ENCODE data around the gene SSU72.

The SSU72 gene

DNA sequence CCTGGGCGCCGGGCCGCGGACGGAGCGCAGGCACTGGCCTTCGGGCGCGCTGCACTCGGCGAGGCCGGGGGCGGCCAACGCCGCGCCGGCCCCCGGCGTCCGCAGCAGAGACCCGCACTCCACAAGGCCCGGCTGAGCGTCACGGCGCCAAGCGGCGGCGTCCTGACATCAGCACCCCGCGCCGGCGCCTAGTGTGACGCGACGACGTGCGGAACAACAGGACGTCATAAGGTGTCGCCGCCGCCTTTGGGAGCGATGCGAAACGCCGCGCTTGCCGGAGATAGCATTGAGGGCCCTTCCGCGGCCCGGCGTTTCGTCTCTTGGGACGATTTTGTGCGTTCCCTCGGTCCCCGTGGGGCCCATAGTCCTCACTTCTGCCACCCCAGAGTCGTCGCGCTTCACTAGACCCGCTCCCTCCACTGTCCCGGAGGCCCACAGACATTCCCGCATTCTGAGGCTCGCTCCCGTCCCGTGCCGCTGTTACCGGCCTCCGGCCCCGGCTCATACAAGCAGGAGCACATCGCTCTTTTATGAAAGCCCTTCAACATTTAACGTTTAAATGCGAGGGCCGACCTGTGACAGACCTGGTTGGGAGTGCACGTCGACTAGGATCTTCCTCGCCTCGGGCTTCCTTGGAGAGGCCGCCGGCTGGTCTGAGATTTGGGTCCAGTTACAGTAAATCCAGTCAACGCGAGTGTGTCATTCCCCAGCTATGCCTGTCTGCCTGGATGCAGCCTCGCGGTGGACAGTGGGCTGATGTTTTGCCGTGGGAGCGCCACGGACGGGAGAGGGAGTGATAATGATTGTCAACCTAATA, at the start of gene SSU72:
Gene SSU72 (minus strand): TSS at position 143 of the 817 bp plus-strand sequence. CDS start 306 bp downstream, outside the sequence.
- DNase-seq (ENCODE audit: low read depth), result peak; percentile 86

DNA sequence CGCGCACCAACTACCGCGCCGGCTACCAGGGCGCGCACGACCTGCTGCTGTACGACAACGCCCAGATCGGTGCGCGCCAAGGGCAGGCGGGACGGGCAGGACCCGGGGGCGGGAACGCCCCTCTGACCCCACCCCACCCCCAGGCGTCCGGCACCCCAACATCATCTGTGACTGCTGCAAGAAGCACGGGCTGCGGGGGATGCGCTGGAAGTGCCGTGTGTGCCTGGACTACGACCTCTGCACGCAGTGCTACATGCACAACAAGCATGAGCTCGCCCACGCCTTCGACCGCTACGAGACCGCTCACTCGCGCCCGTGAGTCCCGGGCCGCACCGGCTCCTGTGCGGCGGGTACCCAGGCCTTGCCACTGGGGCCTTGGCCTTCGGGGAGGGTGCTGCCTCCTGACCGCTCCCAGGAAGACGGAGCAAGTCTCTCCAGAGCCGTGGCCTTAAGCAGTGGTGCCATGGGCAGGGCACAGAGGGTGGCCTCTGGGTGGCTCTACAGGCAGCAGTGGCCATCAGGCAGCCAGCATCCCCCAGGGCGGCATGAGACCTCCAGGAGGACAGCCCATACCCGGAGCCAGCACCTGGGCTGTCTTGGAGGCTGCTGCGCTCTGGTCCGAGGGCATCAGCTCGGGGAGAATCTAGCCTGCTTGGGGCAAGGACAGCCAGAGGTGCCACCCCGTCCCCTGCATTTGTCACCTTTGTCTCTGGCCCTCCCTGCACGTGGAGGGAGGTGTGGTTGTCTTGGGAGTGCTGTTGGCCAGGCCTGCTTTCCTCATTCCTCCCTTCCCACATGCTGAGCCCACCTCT, 49.2 kb upstream of the SSU72 start:
- DNase-seq (ENCODE audit: low read depth), result no peak

DNA sequence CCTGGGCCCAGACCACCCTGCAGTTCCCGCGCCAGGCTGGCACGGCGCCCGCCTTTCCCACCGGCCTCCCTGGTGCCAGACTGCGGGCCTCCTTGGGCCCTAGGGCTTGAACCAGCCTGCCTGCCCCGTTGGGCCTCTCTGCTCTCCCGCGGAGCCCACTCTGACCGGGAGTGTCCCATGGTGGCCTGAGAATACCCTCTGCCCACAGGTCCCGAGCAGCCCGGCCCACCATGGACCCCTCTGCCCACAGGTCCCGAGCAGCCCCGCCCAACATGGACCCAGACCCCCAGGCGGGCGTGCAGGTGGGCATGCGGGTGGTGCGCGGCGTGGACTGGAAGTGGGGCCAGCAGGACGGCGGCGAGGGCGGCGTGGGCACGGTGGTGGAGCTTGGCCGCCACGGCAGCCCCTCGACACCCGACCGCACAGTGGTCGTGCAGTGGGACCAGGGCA, 48.5 kb upstream of the SSU72 start:
- DNase-seq (ENCODE audit: low read depth), result no peak

DNA sequence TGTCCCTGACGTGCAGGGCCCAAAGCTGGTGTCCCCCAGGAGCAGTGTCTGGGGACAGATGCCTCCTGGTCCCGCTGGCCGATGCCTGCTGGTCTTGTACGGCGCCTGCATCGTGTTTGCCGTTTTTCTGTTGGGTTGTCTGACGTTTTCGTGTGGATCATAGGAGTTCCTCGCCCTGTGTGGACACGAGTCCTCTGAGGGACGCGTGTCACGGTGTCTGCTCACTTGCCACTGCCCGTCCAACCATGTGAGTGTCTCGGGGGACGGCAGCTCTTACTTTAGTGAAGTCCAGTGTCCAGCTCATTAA, 48.1 kb upstream of the SSU72 start:
- no peak for DNase-seq (ENCODE audit: low read depth)

DNA sequence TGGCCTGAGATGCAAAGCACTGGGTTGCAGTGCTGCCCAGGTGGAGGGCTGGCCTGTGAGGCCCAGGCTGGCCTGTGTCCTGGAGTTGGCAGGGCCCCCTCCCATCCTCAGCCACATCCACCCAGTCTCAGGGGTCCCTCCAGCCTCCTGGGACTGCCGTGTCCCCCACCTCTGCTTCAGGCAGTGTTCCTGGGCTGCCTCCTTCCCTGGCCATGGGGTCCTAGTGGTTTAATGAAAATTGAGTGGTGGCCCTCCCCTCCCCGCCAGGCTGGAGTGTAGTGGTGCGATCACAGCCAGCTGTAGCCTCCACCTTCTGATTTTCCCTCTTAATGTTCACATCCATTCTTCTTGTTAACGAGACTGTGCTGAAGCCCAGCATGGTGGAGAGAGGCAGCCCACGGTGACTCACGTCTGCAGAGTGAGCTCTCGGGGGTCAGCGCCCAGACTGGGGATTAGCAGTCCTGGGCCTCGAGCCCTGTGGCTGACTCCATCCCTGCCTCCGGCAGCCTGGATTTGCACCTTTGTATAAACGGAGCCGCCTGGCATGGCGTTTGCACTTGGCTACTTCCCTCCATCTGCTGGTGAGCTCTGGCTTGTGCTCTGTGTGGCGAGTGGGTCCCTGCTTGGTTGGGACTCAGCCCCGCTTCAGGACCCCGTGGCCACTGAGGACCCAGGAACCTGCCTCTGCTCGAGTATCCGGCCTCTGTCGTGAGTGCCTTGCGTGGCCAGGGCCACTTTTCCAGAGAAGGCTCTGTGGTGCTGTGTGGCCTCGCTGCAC, 47.5 kb upstream of the SSU72 start:
- DNase-seq (ENCODE audit: low read depth), result no peak

DNA sequence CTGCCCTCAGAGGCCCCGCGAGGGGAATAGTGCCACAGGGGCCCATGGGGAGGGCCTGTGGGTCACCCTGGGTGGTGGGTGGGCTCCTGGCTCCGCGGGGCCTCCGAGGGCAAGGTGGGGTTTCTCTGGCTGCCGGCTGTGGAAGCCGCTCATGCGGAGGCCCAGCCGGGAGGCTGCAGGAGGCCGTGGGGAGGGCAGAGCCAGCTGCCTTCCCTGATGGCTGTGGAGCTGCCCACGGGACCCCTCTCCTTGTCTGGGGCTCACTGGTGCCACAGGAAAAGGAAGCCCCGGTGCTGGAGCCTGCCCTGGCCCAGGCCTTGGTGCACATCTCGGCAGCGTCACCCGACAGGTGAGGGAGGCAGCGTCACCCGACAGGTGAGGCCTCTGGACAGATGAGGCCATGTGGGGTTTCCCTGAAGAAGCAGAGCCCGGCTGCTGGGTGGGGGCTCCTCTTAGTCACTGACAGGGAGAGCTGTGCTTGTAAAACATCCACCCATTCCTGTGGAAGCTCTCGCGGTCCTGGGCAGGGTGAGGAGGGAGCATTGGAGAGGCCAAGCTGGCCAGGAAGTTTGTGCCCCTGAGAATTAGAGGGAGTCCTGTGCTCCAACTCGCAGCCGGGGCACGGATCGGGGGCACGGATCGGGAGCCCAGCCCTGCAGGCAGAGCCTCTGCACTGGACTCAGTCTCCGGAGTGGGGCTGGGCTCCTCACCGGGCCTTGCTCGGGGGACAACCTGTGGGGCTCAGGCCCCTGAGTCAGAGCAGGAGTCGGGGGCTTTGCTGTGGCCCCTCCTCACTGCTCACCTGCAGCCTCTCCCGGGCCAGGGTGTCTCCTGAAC, 46.7 kb upstream of the SSU72 start:
- no peak for DNase-seq (ENCODE audit: low read depth)

DNA sequence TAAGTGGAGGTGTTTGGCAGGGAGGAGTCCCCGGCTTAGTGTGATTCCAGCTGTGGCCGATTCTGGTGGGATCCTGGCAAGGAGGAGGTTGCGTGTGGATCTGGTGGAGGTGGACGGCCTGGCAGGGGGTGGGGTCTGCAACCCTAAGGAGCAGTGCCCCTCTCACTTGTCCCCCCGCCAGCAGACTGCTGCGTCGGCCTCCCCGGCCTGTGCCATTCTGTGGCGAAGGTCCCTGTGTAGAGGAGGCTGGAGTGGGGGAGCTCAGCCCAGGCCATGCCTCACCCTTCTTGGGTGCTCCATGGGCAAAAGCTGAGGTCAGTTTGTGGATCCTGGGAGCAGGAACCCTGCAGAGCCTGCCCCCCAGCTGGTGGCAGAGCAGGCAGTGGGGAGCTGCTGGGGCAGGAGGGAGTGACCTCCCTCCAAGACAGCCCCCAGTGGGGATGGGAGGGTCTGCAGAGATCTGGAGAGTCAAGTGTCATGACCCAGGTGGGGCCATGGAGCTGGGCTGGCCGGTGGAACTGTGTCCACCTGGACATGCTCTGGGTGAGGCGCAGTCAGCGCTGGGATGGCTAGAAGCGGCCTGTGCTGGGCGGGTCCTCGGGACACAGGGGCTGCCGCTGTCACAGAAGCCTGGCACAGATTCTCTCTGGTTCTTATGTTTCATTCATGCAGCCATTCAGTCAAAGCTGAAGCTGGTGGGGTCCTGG, 45.9 kb upstream of the SSU72 start:
- DNase-seq (ENCODE audit: low read depth), result no peak

DNA sequence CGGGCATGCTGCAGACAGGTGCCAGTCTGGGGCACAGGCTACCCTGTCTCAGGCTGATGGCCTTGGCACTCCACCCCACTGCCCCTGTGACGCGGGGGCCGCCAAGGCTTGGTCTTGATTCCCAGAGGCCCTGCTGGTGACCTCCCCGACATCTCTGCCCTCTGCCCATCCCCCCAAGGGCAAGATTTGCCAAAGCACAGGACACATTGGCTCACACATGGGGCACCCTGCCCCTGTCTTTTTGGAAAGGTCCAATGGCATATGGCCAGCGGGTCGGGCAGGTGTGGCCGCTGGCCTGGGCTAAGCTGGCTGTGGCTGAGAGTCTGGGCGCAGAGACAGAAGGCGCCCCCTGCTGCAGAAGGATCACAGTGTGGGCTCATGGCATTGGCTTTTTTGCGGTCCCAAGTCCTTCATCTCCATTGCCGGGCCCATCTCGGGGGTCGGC, 45.3 kb upstream of the SSU72 start:
- DNase-seq (ENCODE audit: low read depth), result no peak

DNA sequence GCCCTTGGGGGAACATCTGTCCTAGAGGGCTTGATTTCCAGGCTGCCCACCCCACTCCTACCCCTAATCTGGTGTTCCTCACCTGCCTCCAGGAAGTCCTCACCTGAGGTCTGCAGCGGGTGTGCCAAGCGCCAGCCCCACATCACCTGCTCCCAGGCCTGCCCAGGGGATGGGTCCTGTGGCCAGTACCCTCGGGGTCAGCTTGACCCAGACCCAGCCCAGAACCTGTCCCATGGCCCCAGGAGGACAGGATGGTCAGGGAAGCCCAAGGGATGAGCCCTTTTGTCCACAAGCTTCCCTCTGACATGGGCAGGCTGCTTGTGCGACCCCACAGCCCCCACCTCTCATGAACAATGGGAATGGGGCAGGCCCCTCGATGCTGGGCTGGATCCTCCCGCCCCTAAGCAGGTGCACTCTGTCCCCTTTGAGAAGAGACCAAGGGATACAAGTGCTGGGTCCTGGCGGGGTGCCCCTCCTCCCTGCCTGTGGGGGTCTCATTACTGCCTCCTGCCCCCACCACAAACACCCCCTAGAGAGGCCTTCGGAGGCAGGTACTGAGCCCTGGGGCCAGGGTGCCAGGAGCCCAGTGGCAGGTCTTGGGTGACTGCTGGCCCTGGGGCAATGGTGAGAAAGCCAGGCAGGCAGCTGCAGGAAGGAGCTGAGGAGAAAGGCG, 43.9 kb upstream of the SSU72 start:
- DNase-seq (ENCODE audit: low read depth), result no peak

DNA sequence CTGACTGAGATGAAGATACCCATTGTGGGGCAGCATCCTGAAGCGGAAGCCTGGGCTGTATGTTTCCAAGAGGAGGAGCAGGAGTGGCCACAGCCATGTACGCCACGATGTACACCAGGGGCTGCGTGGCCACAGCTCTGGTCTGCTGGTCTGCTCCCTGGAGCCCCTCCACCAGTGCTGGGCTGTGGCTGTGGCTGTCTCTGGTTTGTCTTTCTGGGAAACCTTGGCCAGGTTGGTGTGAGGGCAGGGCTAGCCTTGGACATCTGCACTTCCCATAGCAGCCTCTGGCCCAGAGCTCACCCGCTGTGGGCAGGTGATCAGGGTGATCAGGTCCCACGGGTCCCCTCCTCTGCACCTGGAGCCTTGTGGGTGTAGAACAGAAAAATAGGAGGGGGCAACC, 43.3 kb upstream of the SSU72 start:
- DNase-seq (ENCODE audit: low read depth), result no peak

DNA sequence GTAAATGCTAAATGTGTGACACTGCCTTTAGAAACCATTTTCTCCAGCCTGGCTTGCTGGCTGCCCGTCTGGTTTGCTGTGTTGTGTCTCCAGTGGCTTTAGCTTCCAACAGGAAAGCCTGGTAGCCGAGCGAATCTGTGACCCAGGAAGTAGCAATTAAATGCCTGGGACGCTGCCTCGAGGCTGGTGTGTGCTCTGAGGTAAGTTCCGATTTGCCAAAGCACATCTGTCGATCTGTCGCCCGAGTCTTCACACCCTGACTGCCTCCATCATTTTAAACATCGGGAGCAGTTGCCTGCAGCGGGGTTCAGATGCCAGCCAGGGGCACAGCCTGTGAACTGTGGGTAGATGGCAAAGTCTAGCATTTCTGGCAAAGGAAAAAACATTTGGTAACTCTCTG, 42.9 kb upstream of the SSU72 start:
- DNase-seq (ENCODE audit: low read depth), result no peak

DNA sequence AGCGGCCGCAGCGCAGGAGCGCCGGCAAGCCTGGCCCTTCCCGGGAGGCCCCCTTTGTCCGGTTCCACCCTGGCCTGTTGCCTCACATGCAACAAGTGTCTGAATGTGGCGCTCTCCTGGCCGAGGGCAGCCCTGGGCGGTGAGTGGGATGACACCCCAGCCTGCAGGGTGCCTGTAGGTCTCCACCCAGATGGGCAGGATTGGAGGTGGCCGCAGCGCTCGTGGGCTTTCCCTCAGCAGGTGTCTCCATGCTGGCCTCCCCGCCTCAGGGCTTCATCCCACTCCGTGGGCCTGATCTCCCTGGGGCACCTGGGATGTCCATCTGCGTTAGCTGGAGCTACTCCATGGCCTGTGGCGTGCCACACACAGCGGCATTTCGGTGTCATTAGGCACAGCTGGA, 42.2 kb upstream of the SSU72 start:
- DNase-seq (ENCODE audit: low read depth), result no peak

DNA sequence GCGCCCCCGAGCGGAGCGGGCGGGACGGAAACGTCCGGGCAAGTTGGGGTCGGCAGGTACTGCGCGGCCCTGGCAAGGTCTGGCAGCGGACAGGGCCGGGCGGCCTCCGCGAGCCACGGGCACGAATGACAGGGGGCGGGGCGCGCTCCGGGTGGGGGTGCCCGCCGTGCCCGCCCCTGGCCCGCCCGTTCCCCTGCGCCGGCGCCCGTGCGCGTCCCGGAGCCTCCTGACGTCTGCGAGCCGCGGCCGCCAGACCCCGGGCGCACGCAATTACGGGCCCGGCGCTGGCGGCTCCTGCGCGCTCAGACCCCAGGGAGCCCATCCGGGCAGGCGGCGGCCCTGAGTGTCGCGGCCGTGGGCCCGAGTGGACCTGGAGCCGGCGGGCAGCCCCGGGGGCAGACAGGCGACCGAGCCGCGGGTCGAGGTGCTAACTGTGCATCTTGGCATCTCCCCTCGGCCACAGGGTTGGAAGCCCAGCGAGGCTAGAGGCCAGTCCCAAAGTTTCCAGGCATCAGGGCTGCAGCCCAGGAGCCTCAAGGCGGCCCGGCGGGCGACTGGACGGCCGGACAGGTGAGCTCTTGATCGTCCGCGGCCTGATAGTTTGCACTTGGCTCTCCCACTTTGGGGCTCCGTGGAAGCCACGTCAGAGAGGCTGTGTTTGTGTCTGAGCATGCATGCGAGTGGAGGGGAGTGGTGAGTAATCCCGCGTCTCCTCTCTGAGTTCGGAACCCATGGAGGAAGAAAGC, 41.6 kb upstream of the SSU72 start:
- DNase-seq (ENCODE audit: low read depth), result no peak

DNA sequence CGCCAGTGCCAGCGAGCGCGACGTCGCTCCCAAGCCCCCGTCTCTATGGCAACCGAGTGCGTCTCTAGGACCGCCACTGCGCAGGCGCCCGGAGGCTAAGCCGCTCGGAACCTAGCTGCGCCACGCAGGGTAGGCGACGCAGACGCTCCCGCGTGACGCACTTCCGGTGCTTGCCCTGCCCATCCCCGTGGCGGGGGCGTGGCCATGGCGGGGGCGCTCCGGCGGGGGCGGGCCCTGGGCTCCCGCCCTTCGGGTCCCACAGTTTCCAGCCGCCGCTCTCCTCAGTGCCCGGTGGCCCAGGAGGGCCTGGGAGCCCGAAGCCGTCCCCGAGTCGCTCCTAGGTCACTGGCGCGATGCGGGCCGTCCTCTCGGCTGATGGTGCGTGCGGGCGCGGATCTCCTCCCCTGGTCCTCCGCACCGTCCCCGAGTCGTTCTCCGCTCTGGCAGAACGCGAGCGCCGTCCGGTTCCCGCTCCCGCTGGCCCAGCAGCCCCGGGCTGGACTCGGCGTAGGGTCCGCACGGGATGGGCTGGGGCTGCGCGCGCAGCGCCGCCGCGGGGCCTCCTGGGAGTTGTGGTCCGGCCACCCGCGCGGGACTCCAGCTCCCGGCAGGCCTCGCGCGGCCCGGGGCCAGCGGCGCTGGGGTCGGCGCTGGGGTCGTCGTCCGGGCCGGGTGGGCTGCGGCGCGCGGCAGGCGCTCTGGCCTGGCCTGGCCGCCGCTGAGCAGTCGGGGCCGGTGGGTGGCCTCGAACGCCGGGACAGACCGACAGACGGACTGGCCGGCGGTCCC, 40.8 kb upstream of the SSU72 start, which contains the start of gene MIB2:
Gene MIB2 (plus strand): TSS at position 245 of the 789 bp plus-strand sequence. CDS start 7,953 bp downstream, outside the sequence.
- peak; percentile 90 for DNase-seq (ENCODE audit: low read depth)

DNA sequence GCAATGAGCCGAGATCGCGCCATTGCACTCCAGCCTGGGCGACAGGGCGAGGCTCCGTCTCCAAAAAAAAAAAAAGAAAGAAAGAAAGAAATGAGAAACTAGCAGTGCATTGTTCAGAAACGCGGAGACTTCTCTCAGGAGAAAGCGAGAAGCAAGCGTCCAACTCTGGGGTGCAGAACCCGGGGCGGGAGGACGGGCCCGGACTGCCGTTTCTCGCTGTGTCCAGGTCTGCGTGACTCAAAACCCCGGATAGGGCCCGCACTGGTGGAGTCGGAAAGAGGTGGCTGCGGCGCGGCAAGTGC, 40.2 kb upstream of the SSU72 start:
- no peak for DNase-seq (ENCODE audit: low read depth)

DNA sequence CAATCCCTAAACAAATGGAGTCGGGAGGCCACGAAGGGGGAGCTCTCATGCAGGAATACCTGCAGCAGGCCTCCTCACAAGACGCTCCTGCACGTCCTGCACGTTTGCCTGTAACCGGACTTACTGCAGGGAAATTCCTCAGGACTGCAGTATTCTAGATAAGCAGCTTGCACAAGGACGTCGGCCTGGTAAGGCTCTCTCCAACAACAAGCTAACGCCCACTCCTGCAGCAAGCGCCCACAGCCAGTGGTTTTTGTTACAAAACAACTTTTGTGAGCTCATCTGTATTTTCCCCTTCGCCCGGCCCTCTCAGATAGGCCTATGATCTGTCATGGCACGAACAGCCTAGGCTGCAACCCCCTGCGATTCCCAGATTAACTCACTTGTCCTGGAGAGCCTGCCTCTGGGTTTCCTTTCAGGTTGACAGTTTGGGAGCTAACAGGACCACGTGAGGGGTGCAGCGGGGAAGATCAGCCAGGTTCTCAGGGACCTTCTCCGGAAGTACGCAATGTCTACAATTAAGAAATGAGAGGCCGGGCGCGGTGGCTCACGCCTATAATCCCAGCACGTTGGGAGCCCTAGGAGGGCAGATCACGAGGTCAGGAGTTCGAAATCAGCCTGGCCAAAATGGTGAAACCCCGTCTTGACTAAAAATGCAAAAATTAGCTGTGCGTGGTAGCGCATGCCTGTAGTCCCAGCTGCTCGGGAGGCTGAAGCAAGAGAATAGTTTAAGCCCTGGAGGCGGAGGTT, 39.7 kb upstream of the SSU72 start:
- no peak for DNase-seq (ENCODE audit: low read depth)

DNA sequence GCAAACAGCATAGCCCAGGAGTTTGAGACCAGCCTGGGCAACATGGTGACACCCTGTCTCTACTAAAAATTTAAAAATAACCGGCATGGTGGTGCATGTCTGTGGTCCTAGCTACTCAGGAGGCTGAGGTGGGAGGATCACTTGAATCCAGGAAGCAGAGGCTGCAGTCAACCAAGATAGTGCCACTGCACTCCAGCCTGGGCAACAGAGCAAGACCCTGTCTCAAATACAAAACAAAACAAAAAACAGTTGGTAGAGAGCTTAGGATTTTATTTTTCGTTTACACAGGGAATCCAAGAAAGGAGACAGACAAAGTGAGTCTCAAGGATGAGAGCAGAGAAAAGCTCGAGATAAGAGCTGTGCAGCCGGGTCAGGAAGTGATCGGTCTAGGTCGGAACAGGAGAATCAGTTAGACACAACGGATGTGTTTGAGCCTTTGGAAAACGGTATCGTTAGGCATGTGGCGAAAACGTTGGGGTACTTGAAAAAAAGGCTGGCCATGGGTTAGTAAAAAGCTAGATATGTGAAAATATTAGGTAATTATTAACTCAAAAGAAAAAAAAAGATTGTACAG, 38.9 kb upstream of the SSU72 start:
- no peak for DNase-seq (ENCODE audit: low read depth)

DNA sequence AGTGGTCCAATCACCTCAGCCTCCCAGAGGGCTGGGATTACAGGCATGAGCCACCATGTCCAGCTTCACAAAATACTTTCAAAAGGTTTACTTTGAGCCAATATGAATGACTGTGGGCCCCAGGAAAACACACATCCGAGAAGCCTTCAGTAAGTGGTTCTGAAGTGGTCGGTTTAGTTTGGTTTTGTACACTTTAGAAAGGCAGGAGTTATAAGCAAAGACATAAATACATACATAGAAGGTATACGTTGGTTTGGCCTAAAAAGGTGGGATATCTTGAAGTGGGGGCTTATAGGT, 37.4 kb upstream of the SSU72 start:
- no peak for DNase-seq (ENCODE audit: low read depth)

Data from stimulated activated CD8-positive, alpha-beta memory T cell treated with anti-CD3 and anti-CD28 coated beads, Interleukin-15, amount 100 ng/mL, for 1 hour (primary cell).